ENCODE measurements around the gene TMEM259. TPM values are rescaled to one million over a fixed set of nuclear protein-coding genes. Genes with fewer than 3 reads are reported as not detected.
A peak's percentile ranks its signal among the peaks of the same experiment; 100 is the strongest.

TMEM259 gene
- total and polyA plus RNA-seq, 2 of the 13 experiments (the other 11 are each of a cell fraction or from before 2014, with no cell fraction given), result 64.7 to 164 TPM

DNA sequence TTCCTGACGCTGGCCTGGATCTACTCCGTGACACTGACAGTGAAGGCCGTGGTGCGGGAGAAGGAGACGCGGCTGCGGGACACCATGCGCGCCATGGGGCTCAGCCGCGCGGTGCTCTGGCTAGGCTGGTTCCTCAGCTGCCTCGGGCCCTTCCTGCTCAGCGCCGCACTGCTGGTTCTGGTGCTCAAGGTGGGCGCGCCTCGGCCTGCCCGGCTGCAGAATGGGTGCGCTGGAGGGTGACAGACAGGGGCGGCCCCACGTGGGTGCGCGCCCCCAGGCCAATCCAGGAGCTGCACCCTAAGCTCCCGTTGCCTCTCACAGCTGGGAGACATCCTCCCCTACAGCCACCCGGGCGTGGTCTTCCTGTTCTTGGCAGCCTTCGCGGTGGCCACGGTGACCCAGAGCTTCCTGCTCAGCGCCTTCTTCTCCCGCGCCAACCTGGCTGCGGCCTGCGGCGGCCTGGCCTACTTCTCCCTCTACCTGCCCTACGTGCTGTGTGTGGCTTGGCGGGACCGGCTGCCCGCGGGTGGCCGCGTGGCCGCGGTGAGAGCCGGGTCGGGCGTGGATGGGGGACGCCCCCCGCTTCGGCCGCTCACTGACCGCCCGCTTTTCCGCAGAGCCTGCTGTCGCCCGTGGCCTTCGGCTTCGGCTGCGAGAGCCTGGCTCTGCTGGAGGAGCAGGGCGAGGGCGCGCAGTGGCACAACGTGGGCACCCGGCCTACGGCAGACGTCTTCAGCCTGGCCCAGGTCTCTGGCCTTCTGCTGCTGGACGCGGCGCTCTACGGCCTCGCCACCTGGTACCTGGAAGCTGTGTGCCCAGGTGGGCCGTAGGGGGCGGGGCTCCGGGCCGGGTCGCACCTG lies 26.1 kb upstream of the TMEM259 start:
- no TSS peak for BruUV-seq (replicated peaks)
- in situ Hi-C loops (cut with HindIII; ENCODE audit: extremely low pct_ligation_motif_present, low pct_unique_long_range_greater_than_20kb), result no loop called here
- no peak overlapping the region for H3K4me2 ChIP-seq (ENCODE audit: low read depth, low read length)
- H3K4me3 ChIP-seq (replicated peaks in 1 of 3; ENCODE audit: insufficient read depth in 1 of 3, low read depth in 2 of 3, low read length in 3 of 3), result no peak overlapping the region
- H3K27ac ChIP-seq (ENCODE audit: extremely low read length, insufficient read depth, low read length), result peak overlapping the region; percentile 42
- intact Hi-C loops (cut with micrococcal nuclease; ENCODE audit: unreplicated experiment), result no loop called here
- no peak for FAIRE-seq
- WGBS (ENCODE audit: low lambda C conversion rate), result 98% methylated on average over 39 of the region's 77 CpGs
- ChIA-PET POLR2A (interaction anchor here (2.6 kb wide), 1 partner anchor 20 kb away, joined by 18 read pairs; the partner anchor contains the start of gene CNN2), CTCF (ENCODE audit: low intra/inter-chr PET ratio, low total read pairs) (no interaction called here)
- no peak overlapping the region for H2AFZ ChIP-seq (ENCODE audit: low read length)
- ATAC-seq, result no peak
- DNase-seq (ENCODE audit: low spot score), result no peak
- no peak overlapping the region for H3K9ac ChIP-seq (ENCODE audit: insufficient read depth, low read depth, low read length)
- no peaks in the 10 kb centered on the region for H3K79me2 ChIP-seq (ENCODE audit: insufficient read depth, low read length)
- H3K36me3 ChIP-seq (replicated peaks in 1 of 2; ENCODE audit: control insufficient read depth in 1 of 2, insufficient read depth in 2 of 2, low read length in 2 of 2), result no peaks in the 10 kb centered on the region
- H3K4me1 ChIP-seq (ENCODE audit: insufficient read depth, low read length), result peaks cover 42% of the 10 kb centered on the region
- no peaks in the 10 kb centered on the region for H3K27me3 ChIP-seq (ENCODE audit: control insufficient read depth in 1 of 2, insufficient read depth in 2 of 2, low read length in 2 of 2)
- H4K20me1 ChIP-seq (ENCODE audit: insufficient read depth, low read length), result no peaks in the 10 kb centered on the region
- H3K9me3 ChIP-seq (ENCODE audit: low read length), result no peaks in the 10 kb centered on the region
- TF ChIP-seq ZNF740 (CRISPR knock-in tag; IDR thresholded peaks at IDR 0.05) (0 out of 2 replicates have a peak, but pooled peaks have one; percentile 8), ZBTB21 (CRISPR knock-in tag; IDR thresholded peaks at IDR 0.05) (no peak), TBP (CRISPR knock-in tag; IDR thresholded peaks at IDR 0.05) (no peak), KLF16 (CRISPR knock-in tag; IDR thresholded peaks at IDR 0.05) (no peak), BRCA1 (CRISPR knock-in tag; IDR thresholded peaks at IDR 0.05) (no peak), DMAP1 (CRISPR knock-in tag; IDR thresholded peaks at IDR 0.05) (no peak), ZNF629 (CRISPR knock-in tag; conservative IDR thresholded peaks at IDR 0.05) (peak; percentile 97), ZNF777 (CRISPR knock-in tag; IDR thresholded peaks at IDR 0.05) (0 out of 2 replicates have a peak, but pooled peaks have one; percentile 1), PLRG1 (conservative IDR thresholded peaks at IDR 0.05) (no peak), ZBTB38 (CRISPR knock-in tag; IDR thresholded peaks at IDR 0.05) (peak; percentile 76), ADNP (CRISPR knock-in tag; IDR thresholded peaks at IDR 0.05) (peak; percentile 84), ZNF720 (CRISPR knock-in tag; IDR thresholded peaks at IDR 0.05) (no peak), ZNF83 (CRISPR knock-in tag; IDR thresholded peaks at IDR 0.05; ENCODE audit: borderline replicate concordance) (no peak)
- TF ChIP-seq, protein P1, sequence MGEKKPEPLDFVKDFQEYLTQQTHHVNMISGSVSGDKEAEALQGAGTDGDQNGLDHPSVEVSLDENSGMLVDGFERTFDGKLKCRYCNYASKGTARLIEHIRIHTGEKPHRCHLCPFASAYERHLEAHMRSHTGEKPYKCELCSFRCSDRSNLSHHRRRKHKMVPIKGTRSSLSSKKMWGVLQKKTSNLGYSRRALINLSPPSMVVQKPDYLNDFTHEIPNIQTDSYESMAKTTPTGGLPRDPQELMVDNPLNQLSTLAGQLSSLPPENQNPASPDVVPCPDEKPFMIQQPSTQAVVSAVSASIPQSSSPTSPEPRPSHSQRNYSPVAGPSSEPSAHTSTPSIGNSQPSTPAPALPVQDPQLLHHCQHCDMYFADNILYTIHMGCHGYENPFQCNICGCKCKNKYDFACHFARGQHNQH (CRISPR knock-in tag; IDR thresholded peaks at IDR 0.05), result no peak
- TF ChIP-seq, protein P2, sequence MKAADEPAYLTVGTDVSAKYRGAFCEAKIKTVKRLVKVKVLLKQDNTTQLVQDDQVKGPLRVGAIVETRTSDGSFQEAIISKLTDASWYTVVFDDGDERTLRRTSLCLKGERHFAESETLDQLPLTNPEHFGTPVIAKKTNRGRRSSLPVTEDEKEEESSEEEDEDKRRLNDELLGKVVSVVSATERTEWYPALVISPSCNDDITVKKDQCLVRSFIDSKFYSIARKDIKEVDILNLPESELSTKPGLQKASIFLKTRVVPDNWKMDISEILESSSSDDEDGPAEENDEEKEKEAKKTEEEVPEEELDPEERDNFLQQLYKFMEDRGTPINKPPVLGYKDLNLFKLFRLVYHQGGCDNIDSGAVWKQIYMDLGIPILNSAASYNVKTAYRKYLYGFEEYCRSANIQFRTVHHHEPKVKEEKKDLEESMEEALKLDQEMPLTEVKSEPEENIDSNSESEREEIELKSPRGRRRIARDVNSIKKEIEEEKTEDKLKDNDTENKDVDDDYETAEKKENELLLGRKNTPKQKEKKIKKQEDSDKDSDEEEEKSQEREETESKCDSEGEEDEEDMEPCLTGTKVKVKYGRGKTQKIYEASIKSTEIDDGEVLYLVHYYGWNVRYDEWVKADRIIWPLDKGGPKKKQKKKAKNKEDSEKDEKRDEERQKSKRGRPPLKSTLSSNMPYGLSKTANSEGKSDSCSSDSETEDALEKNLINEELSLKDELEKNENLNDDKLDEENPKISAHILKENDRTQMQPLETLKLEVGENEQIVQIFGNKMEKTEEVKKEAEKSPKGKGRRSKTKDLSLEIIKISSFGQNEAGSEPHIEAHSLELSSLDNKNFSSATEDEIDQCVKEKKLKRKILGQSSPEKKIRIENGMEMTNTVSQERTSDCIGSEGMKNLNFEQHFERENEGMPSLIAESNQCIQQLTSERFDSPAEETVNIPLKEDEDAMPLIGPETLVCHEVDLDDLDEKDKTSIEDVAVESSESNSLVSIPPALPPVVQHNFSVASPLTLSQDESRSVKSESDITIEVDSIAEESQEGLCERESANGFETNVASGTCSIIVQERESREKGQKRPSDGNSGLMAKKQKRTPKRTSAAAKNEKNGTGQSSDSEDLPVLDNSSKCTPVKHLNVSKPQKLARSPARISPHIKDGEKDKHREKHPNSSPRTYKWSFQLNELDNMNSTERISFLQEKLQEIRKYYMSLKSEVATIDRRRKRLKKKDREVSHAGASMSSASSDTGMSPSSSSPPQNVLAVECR (CRISPR knock-in tag; IDR thresholded peaks at IDR 0.05; ENCODE audit: borderline replicate concordance), result peak; percentile 31; the same call in 1 of the 2 replicates
- TF ChIP-seq, protein P3, sequence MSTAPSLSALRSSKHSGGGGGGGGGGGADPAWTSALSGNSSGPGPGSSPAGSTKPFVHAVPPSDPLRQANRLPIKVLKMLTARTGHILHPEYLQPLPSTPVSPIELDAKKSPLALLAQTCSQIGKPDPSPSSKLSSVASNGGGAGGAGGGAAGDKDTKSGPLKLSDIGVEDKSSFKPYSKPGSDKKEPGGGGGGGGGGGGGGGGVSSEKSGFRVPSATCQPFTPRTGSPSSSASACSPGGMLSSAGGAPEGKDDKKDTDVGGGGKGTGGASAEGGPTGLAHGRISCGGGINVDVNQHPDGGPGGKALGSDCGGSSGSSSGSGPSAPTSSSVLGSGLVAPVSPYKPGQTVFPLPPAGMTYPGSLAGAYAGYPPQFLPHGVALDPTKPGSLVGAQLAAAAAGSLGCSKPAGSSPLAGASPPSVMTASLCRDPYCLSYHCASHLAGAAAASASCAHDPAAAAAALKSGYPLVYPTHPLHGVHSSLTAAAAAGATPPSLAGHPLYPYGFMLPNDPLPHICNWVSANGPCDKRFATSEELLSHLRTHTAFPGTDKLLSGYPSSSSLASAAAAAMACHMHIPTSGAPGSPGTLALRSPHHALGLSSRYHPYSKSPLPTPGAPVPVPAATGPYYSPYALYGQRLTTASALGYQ (CRISPR knock-in tag; IDR thresholded peaks at IDR 0.05), result no peak

All from HepG2 (cell line).